Spleen (tissue), 11 donors: ENCODE data around the gene SYCE1. TPM values are rescaled to one million over a fixed set of nuclear protein-coding genes. Genes with fewer than 3 reads are reported as not detected.
A peak's percentile ranks its signal among the peaks of the same experiment; 100 is the strongest.
"Not testable (repeated sequence)": the region's sequence is repeated elsewhere in the genome, so short reads cannot be mapped to it uniquely, and the experiment has no call there.

ENCODE experiments used
- DNase-seq: peaks from one replicate; pipeline ENCODE4 v3.0.0-alpha.2; 2020
- H3K27ac ChIP-seq, 8 donors: fragments of 200-600 bp; sonication (generic) in 7 of 8; 1 replicate in 4 of 8; 2 replicates in 4 of 8; pipeline versions ENCODE4 v1.5.0 to v1.8.0; 2016 to 2021; ENCODE audit warnings: inconsistent platforms in 4 of 8, mild to moderate bottlenecking in 4 of 8, moderate library complexity in 1 of 8
- H3K27me3 ChIP-seq, 7 donors: fragments of 200-600 bp; sonication (generic) in 6 of 7; replicated peaks in 1 of 7; 1 replicate in 4 of 7; 2 replicates in 3 of 7; pipeline versions ENCODE4 v1.5.0 to v1.8.0; 2016 to 2021; ENCODE audit warnings: inconsistent platforms in 3 of 7, mild to moderate bottlenecking in 1 of 7
- H3K36me3 ChIP-seq, 6 donors: fragments of 200-600 bp; sonication (generic) in 5 of 6; 1 replicate in 4 of 6; 2 replicates in 2 of 6; pipeline versions ENCODE4 v1.5.0 to v1.8.0; 2016 to 2021; ENCODE audit warnings: inconsistent platforms in 2 of 6
- H3K4me1 ChIP-seq, 6 donors: fragments of 200-600 bp; sonication (generic) in 5 of 6; 1 replicate in 3 of 6; 2 replicates in 3 of 6; pipeline versions ENCODE4 v1.5.0 to v1.8.0; 2016 to 2021; ENCODE audit warnings: inconsistent platforms in 3 of 6
- H3K4me3 ChIP-seq, 8 donors: fragments of 200-600 bp; sonication (generic) in 7 of 8; 1 replicate in 4 of 8; 2 replicates in 4 of 8; pipeline versions ENCODE4 v1.5.0 to v1.8.0; 2016 to 2021; ENCODE audit warnings: inconsistent platforms in 4 of 8, mild to moderate bottlenecking in 4 of 8, moderate library complexity in 2 of 8
- H3K9me3 ChIP-seq, 8 donors: fragments of 200-600 bp; sonication (generic) in 7 of 8; 1 replicate in 4 of 8; 2 replicates in 4 of 8; pipeline versions ENCODE4 v1.5.0 to v1.8.0; 2016 to 2021; ENCODE audit warnings: inconsistent platforms in 4 of 8
- POLR2A ChIP-seq, 3 donors: fragments of 450-650 bp; IDR thresholded peaks; one replicate each; pipeline ENCODE4 v1.5.1; 2017; ENCODE audit warnings: antibody characterized with exemption in 3 of 3, mild to moderate bottlenecking in 1 of 3
- POLR2AphosphoS5 ChIP-seq, 3 donors: sonication (generic); formaldehyde crosslinking; IDR thresholded peaks; one replicate each; pipeline ENCODE4 v1.5.1; 2017; ENCODE audit warnings: antibody characterized with exemption in 3 of 3
- whole genome bisulfite sequencing, 5 donors: extraction: QIAGEN DNeasy Blood & Tissue Kit in 3 of 5; methylation state at CpG; one replicate each; pipeline versions ENCODE4 v1.1.5 to v1.1.7; 2013 to 2018; 5-methylcytosine and 5-hydroxymethylcytosine counted together
- intact Hi-C: fragments of 100-400 bp; cut with DNase I; formaldehyde crosslinking; loops from one replicate; pipeline ENCODE4 v1.15.0; 2023; ENCODE audit warnings: low total_unique reads
- polyA plus RNA-seq, 3 donors: library from polyadenylated mRNA; stranded (reverse); fragments of 200-250 nt; gene quantifications; one replicate each; pipeline ENCODE4 v1.2.1, GENCODE V29; 2013
- total RNA-seq, 7 donors: library from RNA; depleted of rRNA in 3 of 7; stranded (reverse); fragments of >200 nt in 3 of 7; fragmentation: NEBNext Ultra II Directional in 4 of 7; extraction: Animal tissue kit (Norgen Biotek cat#: 25700) in 4 of 7; gene quantifications; one replicate each; pipeline versions ENCODE4 v1.1.0 to v1.2.1, GENCODE V29; 2016 to 2021
- TF ChIP-seq, protein P1 (sequence below), 11 experiments: fragments of 200-600 bp in 7 of 11; fragments of 450-650 bp in 4 of 11; sonication (generic) in 4 of 11; IDR thresholded peaks in 8 of 11; conservative IDR thresholded peaks in 3 of 11; 1 replicate in 7 of 11; 2 replicates in 4 of 11; pipeline versions ENCODE4 v1.4.0 to v1.8.0; 2016 to 2021; ENCODE audit warnings: antibody characterized with exemption in 11 of 11, inconsistent platforms in 4 of 11, mild to moderate bottlenecking in 1 of 11
- donor health status: healthy with polysubstance abuse.
- donor health status: DM: no; HTN: no; CAD: no; lungs with moderate emphysema.
- donor health status: DM: no; HTN: no; CAD: no.
- donor health status: Bipolar disorder and iron deficiency.
- donor health status: healthy.
- donor health status: DM: no; HTN: no; CAD: no.
- donor health status: DM: yes; HTN: yes; CAD: no.

SYCE1 gene
- total and polyA plus RNA-seq, 10 donors = 0.24 to 3.5 (median 1.4) TPM; not detected in 4

DNA sequence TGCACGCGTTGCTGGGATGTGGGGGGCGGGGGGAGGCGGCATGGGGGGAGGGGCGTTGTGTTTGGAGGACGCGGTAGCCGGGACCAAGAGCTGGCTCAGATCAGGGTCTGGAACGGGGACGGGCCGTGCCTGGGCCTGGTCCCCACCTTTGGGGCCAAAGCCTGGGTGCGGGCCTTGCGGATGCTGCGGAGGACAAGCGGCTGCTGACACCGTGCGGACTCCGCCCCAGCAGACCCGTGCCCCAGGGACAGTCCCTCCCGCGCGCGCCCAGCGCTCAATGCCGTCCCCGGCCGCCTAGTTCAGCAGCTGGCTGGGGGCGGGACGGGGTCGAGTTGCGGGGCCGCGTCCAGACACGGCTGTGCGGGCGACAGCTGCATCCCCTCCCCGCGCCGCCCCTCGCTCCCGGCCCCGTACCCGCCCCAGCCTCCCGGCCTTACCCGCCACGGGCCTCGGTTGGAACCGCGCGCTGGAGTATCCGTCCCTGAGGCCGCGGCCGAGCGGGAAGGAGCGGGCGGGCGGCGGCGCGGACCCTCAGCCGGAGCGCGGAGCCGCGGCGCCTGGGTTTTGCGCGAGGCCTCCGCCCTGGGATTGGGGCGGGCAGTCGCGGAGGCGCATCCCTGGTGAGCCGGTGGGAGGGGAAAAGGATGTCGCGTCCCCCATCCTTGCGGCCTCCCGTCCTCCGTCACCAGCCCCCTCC lies 3.6 kb upstream of the SYCE1 start:
- Histone ChIP-seq H3K4me3 (peak overlapping the region in 1 of 8 donors; percentile 37), H3K27me3 (peaks cover 0 to 36% (median 7%) of the 10 kb centered on the region in 7 donors), H3K9me3 (peaks cover 2 to 44% (median 26%) of the 10 kb centered on the region in 8 donors)
- DNase-seq, H3K36me3 ChIP-seq, H3K4me1 ChIP-seq, H3K27ac ChIP-seq, intact Hi-C loops: not testable (repeated sequence)
- 15 to 68% (median 27%) methylated on average over 5 to 16 of the region's 80 CpGs; no CpG with 5 or more reads in 2 of the 5 donors for WGBS, 5 donors

DNA sequence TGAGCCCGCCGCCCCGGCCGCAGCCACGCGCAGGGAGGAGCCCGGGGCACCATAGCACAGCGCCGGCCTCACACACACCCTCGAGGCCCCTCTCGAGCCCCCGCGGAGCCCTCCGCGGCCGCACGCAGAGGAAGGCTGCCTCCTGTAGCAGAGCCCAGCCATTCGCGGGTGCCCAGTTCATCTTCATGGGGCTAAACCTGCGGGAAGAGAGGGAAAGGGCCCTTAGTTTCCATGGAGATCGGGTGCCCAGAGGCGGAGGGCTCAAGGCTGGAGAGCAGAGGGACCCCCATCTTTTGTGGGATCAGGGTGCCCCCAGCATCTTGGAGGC lies 2.9 kb upstream of the SYCE1 start:
- WGBS, 5 donors = 87 to 92% (median 89%) methylated on average over 14 to 22 of the region's 22 CpGs
- peaks cover 1 to 37% (median 19%) of the 10 kb centered on the region in 8 donors for H3K9me3 ChIP-seq
- no peak overlapping the region for H3K4me3 ChIP-seq
- H3K27ac ChIP-seq = no peak overlapping the region
- no peaks in the 10 kb centered on the region for H3K4me1 ChIP-seq
- TF ChIP-seq POLR2AphosphoS5 (IDR thresholded peaks at IDR 0.05) (no peak), POLR2A (IDR thresholded peaks at IDR 0.05) (no peak)
- TF ChIP-seq, protein P1, sequence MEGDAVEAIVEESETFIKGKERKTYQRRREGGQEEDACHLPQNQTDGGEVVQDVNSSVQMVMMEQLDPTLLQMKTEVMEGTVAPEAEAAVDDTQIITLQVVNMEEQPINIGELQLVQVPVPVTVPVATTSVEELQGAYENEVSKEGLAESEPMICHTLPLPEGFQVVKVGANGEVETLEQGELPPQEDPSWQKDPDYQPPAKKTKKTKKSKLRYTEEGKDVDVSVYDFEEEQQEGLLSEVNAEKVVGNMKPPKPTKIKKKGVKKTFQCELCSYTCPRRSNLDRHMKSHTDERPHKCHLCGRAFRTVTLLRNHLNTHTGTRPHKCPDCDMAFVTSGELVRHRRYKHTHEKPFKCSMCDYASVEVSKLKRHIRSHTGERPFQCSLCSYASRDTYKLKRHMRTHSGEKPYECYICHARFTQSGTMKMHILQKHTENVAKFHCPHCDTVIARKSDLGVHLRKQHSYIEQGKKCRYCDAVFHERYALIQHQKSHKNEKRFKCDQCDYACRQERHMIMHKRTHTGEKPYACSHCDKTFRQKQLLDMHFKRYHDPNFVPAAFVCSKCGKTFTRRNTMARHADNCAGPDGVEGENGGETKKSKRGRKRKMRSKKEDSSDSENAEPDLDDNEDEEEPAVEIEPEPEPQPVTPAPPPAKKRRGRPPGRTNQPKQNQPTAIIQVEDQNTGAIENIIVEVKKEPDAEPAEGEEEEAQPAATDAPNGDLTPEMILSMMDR (IDR thresholded peaks at IDR 0.05 in 8 of 11, conservative IDR thresholded peaks at IDR 0.05 in 3 of 11) = no peak
- intact Hi-C loops = no loop called here
- H3K27me3 ChIP-seq = peaks cover 0 to 36% (median 7%) of the 10 kb centered on the region in 7 donors
- H3K36me3 ChIP-seq = no peaks in the 10 kb centered on the region
- DNase-seq = no peak

DNA sequence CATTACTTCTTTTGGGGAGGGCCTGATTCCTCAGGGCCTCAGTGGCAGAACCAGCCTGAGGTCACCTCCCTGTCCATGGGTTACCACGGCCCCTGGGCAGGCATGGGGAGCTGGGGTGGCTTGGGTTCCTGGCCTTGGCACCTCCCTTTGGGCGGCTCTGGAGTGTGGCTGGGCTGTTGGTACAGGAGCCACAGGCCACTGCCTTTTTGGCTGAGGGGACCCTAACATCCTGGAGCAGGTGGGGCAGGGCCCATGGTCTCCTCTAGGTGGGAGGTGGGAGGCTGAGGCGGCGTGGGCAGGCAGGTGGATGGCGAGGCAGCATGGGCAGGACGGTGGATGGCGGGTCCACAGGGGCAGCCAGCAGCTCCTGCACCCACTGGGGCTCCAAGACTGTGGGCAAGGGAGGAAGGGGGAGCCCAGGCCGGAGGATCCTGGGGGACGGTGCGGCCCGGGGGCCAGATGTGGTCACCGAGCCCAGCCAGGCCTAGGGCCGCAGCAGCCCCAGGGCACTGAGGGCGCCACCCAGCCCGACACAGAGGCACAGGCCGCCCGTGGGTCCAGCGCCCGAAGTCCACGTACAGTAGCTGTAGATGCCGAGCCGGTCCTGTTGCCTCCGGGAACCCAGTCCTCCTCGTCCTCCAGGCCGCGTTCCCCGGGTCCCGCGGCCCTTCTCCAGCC lies 2.4 kb upstream of the SYCE1 start:
- TF ChIP-seq, protein P1 (IDR thresholded peaks at IDR 0.05 in 8 of 11, conservative IDR thresholded peaks at IDR 0.05 in 3 of 11) = no peak
- TF ChIP-seq POLR2A (IDR thresholded peaks at IDR 0.05) (no peak), POLR2AphosphoS5 (IDR thresholded peaks at IDR 0.05) (no peak)
- H3K36me3 ChIP-seq = no peaks in the 10 kb centered on the region
- no peak for DNase-seq
- peaks cover 0 to 32% (median 14%) of the 10 kb centered on the region in 8 donors for H3K9me3 ChIP-seq
- peaks cover 0 to 36% (median 7%) of the 10 kb centered on the region in 7 donors for H3K27me3 ChIP-seq
- no peak overlapping the region for H3K27ac ChIP-seq
- intact Hi-C loops = no loop called here
- no peaks in the 10 kb centered on the region for H3K4me1 ChIP-seq
- WGBS, 5 donors = 88 to 92% (median 90%) methylated on average over 18 to 29 of the region's 29 CpGs
- H3K4me3 ChIP-seq = no peak overlapping the region

DNA sequence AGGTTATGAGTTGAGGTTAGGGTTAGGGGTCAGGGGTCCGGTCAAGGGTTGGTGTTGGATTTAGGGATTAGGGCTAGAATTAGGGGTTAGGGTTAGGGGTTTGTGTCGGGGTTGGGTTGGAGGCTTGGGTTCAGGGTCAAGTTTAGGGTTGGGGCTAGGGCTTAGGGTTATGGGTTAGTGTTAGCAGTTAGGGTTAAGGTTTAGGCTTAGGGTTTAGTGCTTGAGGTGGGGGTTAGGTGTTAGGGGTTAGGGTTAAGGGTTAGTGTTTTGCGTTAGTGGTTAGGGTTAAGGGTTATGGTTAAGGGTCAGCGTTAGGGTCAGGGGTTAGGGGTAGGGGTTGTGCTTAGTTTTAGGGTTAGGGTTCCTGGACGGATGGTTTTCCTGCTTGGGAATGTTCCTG lies 1.7 kb upstream of the SYCE1 start:
- intact Hi-C loops = no loop called here
- Histone ChIP-seq H3K4me3 (no peak overlapping the region), H3K9me3 (peaks cover 0 to 28% (median 10%) of the 10 kb centered on the region in 8 donors), H3K36me3 (no peaks in the 10 kb centered on the region), H3K27me3 (peaks cover 0 to 36% (median 7%) of the 10 kb centered on the region in 7 donors), H3K27ac (no peak overlapping the region), H3K4me1 (no peaks in the 10 kb centered on the region)
- no peak for DNase-seq
- TF ChIP-seq POLR2AphosphoS5 (IDR thresholded peaks at IDR 0.05) = no peak
- TF ChIP-seq, protein P1 (IDR thresholded peaks at IDR 0.05 in 8 of 11, conservative IDR thresholded peaks at IDR 0.05 in 3 of 11) = no peak
- TF ChIP-seq POLR2A (IDR thresholded peaks at IDR 0.05) = no peak
- WGBS, 5 donors = 75 to 95% (median 91%) methylated on average over 5 of the region's 5 CpGs
